DMS114 treated with DMSO at 0.1 percent for 48 hours (cell line): ENCODE results near the gene ATG14.

Experiments
- DNase-seq: peaks from one replicate; lab custom pipeline; 2025; ENCODE audit not compliant: unreplicated experiment; lab: John Stamatoyannopoulos, UW

ATG14 gene

GRCh38 chr14:55317542-55318306, 93.9 kb downstream of the ATG14 start:
- no peak for DNase-seq

- no peak for DNase-seq
Measured at GRCh38 chr14:55316564-55316963, 95.1 kb downstream of the ATG14 start.
